HL-60 (cell line): ENCODE results near the gene MEMO1.
"Not testable (repeated sequence)": the region's sequence is repeated elsewhere in the genome, so short reads cannot be mapped to it uniquely, and the experiment has no call there.

Experiments used
- DNase-seq, 2 experiments: peaks; one replicate each; pipeline ENCODE4 v3.0.0-alpha.2; 2010 to 2020; ENCODE audit warnings: low read depth in 1 of 2, low spot score in 1 of 2
- H3K27ac ChIP-seq: fragments of 250-450 bp; sonication (Bioruptor Pico); replicated peaks from 2 replicates; pipeline ENCODE4 v1.5.1; 2020; ENCODE audit warnings: mild to moderate bottlenecking, moderate library complexity
- H3K27me3 ChIP-seq: fragments of 250-450 bp; sonication (Bioruptor Pico); 2 replicates; pipeline ENCODE4 v1.5.1; 2021; ENCODE audit warnings: mild to moderate bottlenecking, moderate library complexity; ENCODE audit not compliant: insufficient read depth, poor library complexity, severe bottlenecking
- H3K4me3 ChIP-seq: replicated peaks from 2 replicates; pipeline ENCODE4 v1.5.1; 2011; ENCODE audit warnings: mild to moderate bottlenecking, control low read depth, low read length; ENCODE audit not compliant: insufficient read depth
- CTCF ChIP-seq: IDR thresholded peaks from one replicate; pipeline ENCODE4 v1.5.1; 2011; ENCODE audit warnings: low read length, control low read depth, inconsistent platforms; ENCODE audit not compliant: insufficient read depth
- GABPA ChIP-seq: IDR thresholded peaks from 2 replicates; pipeline ENCODE4 v1.6.1; 2012; ENCODE audit warnings: low read depth
- POLR2AphosphoS5 ChIP-seq: IDR thresholded peaks from 2 replicates; pipeline ENCODE4 v1.6.1; 2012; ENCODE audit warnings: low read depth
- REST ChIP-seq: IDR thresholded peaks from 2 replicates; pipeline ENCODE4 v1.6.1; 2012; ENCODE audit warnings: low read depth; ENCODE audit not compliant: insufficient replicate concordance
- SPI1 ChIP-seq: IDR thresholded peaks from 2 replicates; pipeline ENCODE4 v1.6.1; 2012; ENCODE audit warnings: low read depth, mild to moderate bottlenecking, borderline replicate concordance

MEMO1 gene

GRCh38 chr2:32051836-32052439 is 41.1 kb upstream of the MEMO1 start:
- no peak for DNase-seq
- no peak for TF ChIP-seq SPI1
- TF ChIP-seq REST, result no peak
- TF ChIP-seq GABPA, result no peak
- no peak for TF ChIP-seq CTCF
- no peak for TF ChIP-seq POLR2AphosphoS5
- Histone ChIP-seq H3K27me3 (no peaks in the 10 kb centered on the region), H3K27ac (no peak overlapping the region), H3K4me3 (no peak overlapping the region)

GRCh38 chr2:32043561-32043960 is 32.8 kb upstream of the MEMO1 start:
- Histone ChIP-seq H3K27me3 (no peaks in the 10 kb centered on the region), H3K27ac (no peak overlapping the region), H3K4me3 (no peak overlapping the region)
- no peak for TF ChIP-seq POLR2AphosphoS5
- no peak for TF ChIP-seq GABPA
- no peak for TF ChIP-seq CTCF
- TF ChIP-seq REST, result no peak
- no peak for TF ChIP-seq SPI1
- no peak for DNase-seq

GRCh38 chr2:32039447-32040219 is 28.8 kb upstream of the MEMO1 start, which contains the start of gene DPY30:
Gene DPY30, minus strand, starts transcription at chr2:32039805. Its CDS starts 349 bp downstream, at chr2:32039456.
- TF ChIP-seq CTCF, result no peak
- TF ChIP-seq GABPA, result no peak
- TF ChIP-seq REST, result peak; percentile 69
- peak; percentile 99 for TF ChIP-seq POLR2AphosphoS5
- peak; percentile 76; the same call in 1 of the 2 replicates for TF ChIP-seq SPI1
- Histone ChIP-seq H3K27me3 (no peaks in the 10 kb centered on the region), H3K27ac (peak within 1 kb of the TSS; percentile 76), H3K4me3 (peak within 1 kb of the TSS; percentile 96)
- peak; percentile 85 to 92 for DNase-seq

- DNase-seq, H3K4me3 ChIP-seq, H3K27ac ChIP-seq: not testable (repeated sequence)
Observed at GRCh38 chr2:32034198-32034887, 23.5 kb upstream of the MEMO1 start.

More at GRCh38 chr2:32034198-32034887, 23.5 kb upstream of the MEMO1 start:
- not testable (repeated sequence) for H3K27me3 ChIP-seq
